Tibial nerve (tissue), 4 donors: ENCODE measurements around the gene PTGES3L. TPM values are rescaled to one million over a fixed set of nuclear protein-coding genes. Genes with fewer than 3 reads are reported as not detected.

Experiments
- DNase-seq, 2 donors: peaks; one replicate each; pipeline ENCODE4 v3.0.0-alpha.2; 2019; ENCODE audit warnings: low spot score in 2 of 2
- H3K27ac ChIP-seq, 4 donors: fragments of 200-600 bp; sonication (generic) in 3 of 4; one replicate each; pipeline ENCODE4 v1.5.1; 2017 to 2019; ENCODE audit warnings: mild to moderate bottlenecking in 1 of 4
- H3K27me3 ChIP-seq, 2 donors: fragments of 200-600 bp; sonication (generic) in 1 of 2; one replicate each; pipeline versions ENCODE4 v1.5.1 to v1.6.0; 2017 to 2019
- H3K36me3 ChIP-seq, 3 donors: fragments of 200-600 bp; sonication (generic); one replicate each; pipeline ENCODE4 v1.5.1; 2018 to 2019
- H3K4me1 ChIP-seq, 4 donors: fragments of 200-600 bp; sonication (generic) in 3 of 4; one replicate each; pipeline ENCODE4 v1.5.1; 2017 to 2019
- H3K4me3 ChIP-seq, 4 donors: fragments of 200-600 bp; sonication (generic) in 3 of 4; one replicate each; pipeline ENCODE4 v1.5.1; 2017 to 2019; ENCODE audit warnings: mild to moderate bottlenecking in 1 of 4, moderate library complexity in 1 of 4
- H3K9me3 ChIP-seq, 4 donors: fragments of 200-600 bp; sonication (generic) in 3 of 4; one replicate each; pipeline ENCODE4 v1.5.1; 2017 to 2019
- EP300 ChIP-seq, 2 donors: sonication (generic); formaldehyde crosslinking; IDR thresholded peaks; one replicate each; pipeline ENCODE4 v1.6.1; 2017; ENCODE audit warnings: antibody characterized with exemption in 2 of 2, mild to moderate bottlenecking in 1 of 2
- POLR2A ChIP-seq, 2 donors: fragments of 450-650 bp; IDR thresholded peaks; one replicate each; pipeline ENCODE4 v1.6.1; 2017; ENCODE audit warnings: antibody characterized with exemption in 2 of 2, mild to moderate bottlenecking in 2 of 2, moderate library complexity in 2 of 2
- WGBS, 2 donors: methylation state at CpG; one replicate each; pipeline ENCODE4 v1.1.5; 2018; 5-methylcytosine and 5-hydroxymethylcytosine counted together
- total RNA-seq, 4 donors: library from RNA; depleted of rRNA; stranded (reverse); fragments of >200 nt; gene quantifications; one replicate each; pipeline ENCODE4 v1.1.0, GENCODE V29; 2016
- TF ChIP-seq, protein P1 (sequence below), 5 experiments: fragments of 200-600 bp in 3 of 5; fragments of 450-650 bp in 2 of 5; sonication (generic) in 3 of 5; IDR thresholded peaks; one replicate each; pipeline ENCODE4 v1.5.1; 2016 to 2019; ENCODE audit warnings: antibody characterized with exemption in 5 of 5, mild to moderate bottlenecking in 3 of 5, moderate library complexity in 2 of 5

The PTGES3L gene
- total RNA-seq, 4 donors from 2014 or later, result not detected

DNA sequence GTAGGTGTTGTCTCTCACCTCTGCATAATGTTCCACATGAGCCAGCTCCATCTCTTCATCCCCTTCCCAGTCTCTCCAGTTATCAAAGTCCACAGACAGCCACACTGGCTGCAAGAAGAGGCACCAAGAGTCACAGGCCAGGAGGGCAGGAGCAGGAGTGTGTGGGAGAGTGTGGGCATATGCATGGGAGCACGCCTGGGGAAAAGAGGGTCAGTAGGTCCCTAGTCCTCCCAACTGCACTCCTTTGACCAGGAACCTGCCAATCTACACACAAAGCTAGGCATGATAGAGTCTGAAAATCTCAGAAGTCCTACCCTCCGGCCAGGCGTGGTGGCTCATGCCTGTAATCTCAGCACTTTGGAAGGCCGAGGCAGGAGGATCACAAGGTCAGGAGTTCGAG lies 8.3 kb downstream of the PTGES3L start:
- no peak for DNase-seq
- Histone ChIP-seq H3K4me1 (no peaks in the 10 kb centered on the region), H3K36me3 (no peaks in the 10 kb centered on the region), H3K4me3 (no peak overlapping the region), H3K27me3 (no peaks in the 10 kb centered on the region), H3K9me3 (no peaks in the 10 kb centered on the region), H3K27ac (no peak overlapping the region)
- TF ChIP-seq EP300 (IDR thresholded peaks at IDR 0.05) (no peak), POLR2A (IDR thresholded peaks at IDR 0.05) (no peak)
- TF ChIP-seq, protein P1, sequence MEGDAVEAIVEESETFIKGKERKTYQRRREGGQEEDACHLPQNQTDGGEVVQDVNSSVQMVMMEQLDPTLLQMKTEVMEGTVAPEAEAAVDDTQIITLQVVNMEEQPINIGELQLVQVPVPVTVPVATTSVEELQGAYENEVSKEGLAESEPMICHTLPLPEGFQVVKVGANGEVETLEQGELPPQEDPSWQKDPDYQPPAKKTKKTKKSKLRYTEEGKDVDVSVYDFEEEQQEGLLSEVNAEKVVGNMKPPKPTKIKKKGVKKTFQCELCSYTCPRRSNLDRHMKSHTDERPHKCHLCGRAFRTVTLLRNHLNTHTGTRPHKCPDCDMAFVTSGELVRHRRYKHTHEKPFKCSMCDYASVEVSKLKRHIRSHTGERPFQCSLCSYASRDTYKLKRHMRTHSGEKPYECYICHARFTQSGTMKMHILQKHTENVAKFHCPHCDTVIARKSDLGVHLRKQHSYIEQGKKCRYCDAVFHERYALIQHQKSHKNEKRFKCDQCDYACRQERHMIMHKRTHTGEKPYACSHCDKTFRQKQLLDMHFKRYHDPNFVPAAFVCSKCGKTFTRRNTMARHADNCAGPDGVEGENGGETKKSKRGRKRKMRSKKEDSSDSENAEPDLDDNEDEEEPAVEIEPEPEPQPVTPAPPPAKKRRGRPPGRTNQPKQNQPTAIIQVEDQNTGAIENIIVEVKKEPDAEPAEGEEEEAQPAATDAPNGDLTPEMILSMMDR (IDR thresholded peaks at IDR 0.05), result no peak
- 88 to 90% methylated on average over 5 of the region's 5 CpGs for WGBS, 2 donors

DNA sequence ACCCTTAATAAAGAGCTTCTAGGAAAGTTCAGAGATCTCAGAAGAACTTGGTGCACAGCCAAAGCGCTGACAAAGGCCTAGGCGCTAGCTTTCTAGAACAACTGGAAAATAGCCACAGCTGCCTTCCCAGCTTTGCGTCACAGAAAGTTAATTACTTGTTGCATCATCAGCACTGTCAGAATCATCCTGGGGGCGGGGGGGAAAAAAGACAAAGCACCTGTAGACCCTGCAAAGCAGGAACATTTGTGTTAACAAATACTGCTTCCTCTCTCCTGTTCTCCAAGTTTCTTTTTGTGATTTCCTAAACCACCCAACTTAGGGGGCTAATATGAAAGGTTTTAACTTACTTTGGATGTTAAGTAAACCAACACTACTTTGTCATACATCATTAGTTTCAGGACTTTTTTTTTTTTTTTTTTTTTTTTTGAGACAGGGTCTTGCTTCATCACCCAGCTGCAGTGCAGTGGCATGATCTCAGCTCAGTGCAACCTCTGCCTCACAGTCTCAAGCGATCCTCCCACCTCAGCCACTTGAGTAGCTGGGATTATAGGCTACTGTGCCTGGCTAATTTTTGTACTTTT lies 10.8 kb downstream of the PTGES3L start:
- H3K4me1 ChIP-seq, result no peaks in the 10 kb centered on the region
- no peaks in the 10 kb centered on the region for H3K27me3 ChIP-seq
- H3K27ac ChIP-seq, result no peak overlapping the region
- H3K4me3 ChIP-seq, result no peak overlapping the region
- no peaks in the 10 kb centered on the region for H3K9me3 ChIP-seq
- DNase-seq, result no peak
- WGBS, 2 donors, result 34 to 46% methylated on average over 5 of the region's 5 CpGs
- TF ChIP-seq, protein P1 (IDR thresholded peaks at IDR 0.05), result no peak
- TF ChIP-seq EP300 (IDR thresholded peaks at IDR 0.05), result no peak
- no peak for TF ChIP-seq POLR2A (IDR thresholded peaks at IDR 0.05)
- H3K36me3 ChIP-seq, result no peaks in the 10 kb centered on the region

DNA sequence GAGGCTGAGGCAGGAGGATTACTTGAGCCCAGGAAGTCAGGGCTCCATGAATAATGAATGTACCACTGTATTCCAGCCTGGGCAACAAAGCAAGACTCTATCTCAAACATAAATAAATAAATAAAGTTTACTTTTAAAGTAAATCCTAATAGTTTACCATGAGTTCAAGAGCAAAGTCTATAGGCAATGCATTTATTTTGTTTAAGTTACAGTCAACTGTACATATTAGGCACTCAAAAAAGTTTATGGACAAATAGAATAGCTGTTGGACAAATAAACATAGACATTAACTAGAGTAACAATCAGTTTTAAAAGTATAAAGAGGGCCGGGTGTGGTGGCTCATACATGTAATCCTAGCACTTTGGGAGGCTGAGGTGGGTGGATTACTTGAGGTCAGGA lies 12.0 kb downstream of the PTGES3L start:
- H3K27ac ChIP-seq, result no peak overlapping the region
- H3K36me3 ChIP-seq, result peaks cover 0 to under 1% (median 0%) of the 10 kb centered on the region in 3 donors
- H3K4me3 ChIP-seq, result no peak overlapping the region
- H3K4me1 ChIP-seq, result peaks cover 0 to 10% (median 3%) of the 10 kb centered on the region in 4 donors
- TF ChIP-seq EP300 (IDR thresholded peaks at IDR 0.05), result no peak
- TF ChIP-seq, protein P1 (IDR thresholded peaks at IDR 0.05), result no peak
- TF ChIP-seq POLR2A (IDR thresholded peaks at IDR 0.05), result no peak
- H3K9me3 ChIP-seq, result no peaks in the 10 kb centered on the region
- WGBS, 2 donors, result 78 to 79% methylated on average over 1 of the region's 1 CpG
- no peak for DNase-seq
- H3K27me3 ChIP-seq, result no peaks in the 10 kb centered on the region

DNA sequence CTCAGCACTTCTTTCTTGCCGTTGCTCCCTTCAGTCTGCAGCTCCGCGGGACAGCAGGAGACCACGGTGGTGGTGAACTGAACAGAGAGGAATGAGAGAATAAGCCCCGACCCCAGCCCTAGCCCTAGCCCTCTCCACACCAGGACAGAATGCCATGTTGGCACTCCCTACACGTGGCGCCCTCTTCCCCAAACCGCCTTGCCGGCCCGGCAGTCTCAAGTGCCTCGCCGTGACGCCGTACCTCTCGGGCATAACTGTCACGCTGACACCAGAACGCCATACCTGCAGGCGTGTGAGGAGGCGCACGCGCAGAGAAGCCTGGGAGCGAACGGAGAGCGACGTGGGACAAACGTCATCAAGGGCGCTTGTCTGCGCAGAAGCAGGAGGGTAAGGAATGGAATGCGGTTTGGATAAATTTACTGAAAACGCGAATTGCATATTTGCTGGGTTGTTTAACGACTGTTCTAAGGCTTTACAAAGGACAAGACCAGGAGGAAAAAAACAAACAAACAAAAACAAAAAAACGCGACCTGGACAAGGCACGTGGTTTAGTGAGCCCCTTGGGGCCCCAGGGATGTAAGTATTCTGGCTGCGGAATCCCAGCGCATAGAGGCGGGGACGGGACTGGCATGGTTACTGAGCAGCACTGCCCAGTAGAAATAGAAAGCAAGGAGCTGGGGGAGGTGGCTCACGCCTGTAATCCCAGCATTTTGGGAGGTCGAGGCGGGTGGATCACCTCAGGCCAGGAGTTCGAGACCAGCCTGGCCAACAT lies 15.5 kb downstream of the PTGES3L start, which contains the start of gene AARSD1:
Gene AARSD1, minus strand, starts transcription at position 294 of the 772 bp plus-strand sequence. Its CDS starts 14 bp downstream, at position 280.
- Histone ChIP-seq H3K27me3 (no peaks in the 10 kb centered on the region), H3K4me1 (peaks cover 0 to 14% (median 3%) of the 10 kb centered on the region in 4 donors), H3K27ac (peak within 1 kb of the TSS; percentile 74 to 89 (median 83)), H3K9me3 (no peaks in the 10 kb centered on the region), H3K4me3 (peak within 1 kb of the TSS; percentile 50 to 83 (median 76)), H3K36me3 (peaks cover 0 to 34% (median 13%) of the 10 kb centered on the region in 3 donors)
- peak; percentile 79 to 84 for DNase-seq
- TF ChIP-seq EP300 (IDR thresholded peaks at IDR 0.05) (peak; percentile 90 to 98), POLR2A (IDR thresholded peaks at IDR 0.05) (peak in 1 of 2 donors; percentile 66)
- TF ChIP-seq, protein P1 (IDR thresholded peaks at IDR 0.05), result peak in 1 of 5 experiments; percentile 49
- 3 to 4% methylated on average over 43 of the region's 43 CpGs for WGBS, 2 donors

DNA sequence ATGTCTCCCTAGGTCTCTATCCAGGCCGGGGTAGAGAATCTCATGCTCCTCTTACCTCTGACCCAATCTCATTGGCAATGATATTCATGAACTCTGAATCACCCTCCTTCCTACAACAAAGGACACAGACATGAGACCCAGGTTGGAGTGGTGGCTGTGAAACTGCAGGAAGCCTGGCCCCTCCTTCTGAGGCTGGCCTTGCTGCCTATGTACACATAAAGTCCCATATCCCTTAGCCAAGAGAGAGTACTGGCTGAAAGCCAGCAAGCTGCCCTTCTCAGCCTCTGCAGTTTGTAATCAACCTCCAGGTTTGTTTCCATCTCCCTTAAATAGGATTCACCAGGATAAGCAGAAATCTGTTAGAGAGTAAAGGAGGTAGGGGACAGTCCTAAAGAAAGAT lies 26.2 kb downstream of the PTGES3L start:
- 91 to 100% methylated on average over 1 of the region's 1 CpG for WGBS, 2 donors
- H3K4me3 ChIP-seq, result no peak overlapping the region
- H3K9me3 ChIP-seq, result no peaks in the 10 kb centered on the region
- TF ChIP-seq, protein P1 (IDR thresholded peaks at IDR 0.05), result no peak
- TF ChIP-seq EP300 (IDR thresholded peaks at IDR 0.05) (no peak), POLR2A (IDR thresholded peaks at IDR 0.05) (no peak)
- no peak overlapping the region for H3K27ac ChIP-seq
- no peaks in the 10 kb centered on the region for H3K4me1 ChIP-seq
- no peaks in the 10 kb centered on the region for H3K27me3 ChIP-seq
- H3K36me3 ChIP-seq, result peaks cover 0 to 96% (median 28%) of the 10 kb centered on the region in 3 donors
- DNase-seq, result no peak
